Neural cell (in vitro differentiated cells): Measurements from ENCODE around the gene GNG2. TPM values are rescaled to one million over a fixed set of nuclear protein-coding genes. Genes with fewer than 3 reads are reported as not detected.

Experiments
- H2AFZ ChIP-seq: fragments of 200-600, 300-800 bp; sonication (generic), shearing (Covaris generic); 2 replicates; pipeline ENCODE4 v1.6.0; 2014; ENCODE audit warnings: low read depth, mild to moderate bottlenecking, antibody characterized with exemption, low read length, moderate library complexity
- H3F3A ChIP-seq: fragments of 200-600 bp; shearing (Covaris generic); 2 replicates; pipeline ENCODE4 v1.6.1; 2016; ENCODE audit warnings: mild to moderate bottlenecking, moderate library complexity, mixed read lengths, antibody characterized with exemption, low read length; ENCODE audit not compliant: insufficient read depth, poor library complexity, severe bottlenecking
- H3K27ac ChIP-seq: fragments of 200-600, 300-800 bp; sonication (generic), shearing (Covaris generic); 2 replicates; pipeline ENCODE4 v1.5.1; 2014; ENCODE audit warnings: mild to moderate bottlenecking, low read length, moderate library complexity
- H3K27me3 ChIP-seq: fragments of 300-800, 200-600 bp; sonication (generic), shearing (Covaris generic); 2 replicates; pipeline ENCODE4 v1.6.0; 2014; ENCODE audit warnings: mild to moderate bottlenecking, low read depth, low read length, moderate library complexity; ENCODE audit not compliant: insufficient read depth
- H3K36me3 ChIP-seq: fragments of 300-800, 200-600 bp; sonication (generic), shearing (Covaris generic); 2 replicates; pipeline ENCODE4 v1.5.1; 2014; ENCODE audit warnings: mild to moderate bottlenecking, antibody characterized with exemption, low read length, moderate library complexity; ENCODE audit not compliant: insufficient read depth
- H3K4me2 ChIP-seq: fragments of 300-800, 200-600 bp; sonication (generic), shearing (Covaris generic); 2 replicates; pipeline ENCODE4 v1.6.0; 2014; ENCODE audit warnings: mild to moderate bottlenecking, low read length
- H3K4me3 ChIP-seq: fragments of 300-800, 200-600 bp; sonication (generic), shearing (Covaris generic); 2 replicates; pipeline ENCODE4 v1.5.1; 2014; ENCODE audit warnings: mild to moderate bottlenecking, low read length, moderate library complexity
- H3K79me2 ChIP-seq: fragments of 200-600 bp; shearing (Covaris generic); replicated peaks from 2 replicates; pipeline ENCODE4 v1.6.0; 2014; ENCODE audit warnings: mild to moderate bottlenecking, low read length, moderate library complexity; ENCODE audit not compliant: insufficient read depth
- H3K9ac ChIP-seq: fragments of 300-800, 200-600 bp; sonication (generic), shearing (Covaris generic); 2 replicates; pipeline ENCODE4 v1.6.1; 2016; ENCODE audit warnings: mild to moderate bottlenecking, low read length, mixed read lengths
- H3K9me2 ChIP-seq: fragments of 200-600 bp; shearing (Covaris generic); 2 replicates; pipeline ENCODE4 v1.6.1; 2016; ENCODE audit warnings: mild to moderate bottlenecking, low read length, mixed read lengths; ENCODE audit not compliant: insufficient read depth
- H3K9me3 ChIP-seq: fragments of 200-600, 300-800 bp; sonication (generic), shearing (Covaris generic); 2 replicates; pipeline ENCODE4 v1.6.1; 2016; ENCODE audit warnings: mild to moderate bottlenecking, mixed run types, low read length, moderate library complexity, mixed read lengths
- H4K20me1 ChIP-seq: fragments of 200-600 bp; shearing (Covaris generic); 2 replicates; pipeline ENCODE4 v1.6.1; 2016; ENCODE audit warnings: mild to moderate bottlenecking, mixed run types; ENCODE audit not compliant: insufficient read depth
- EP300 ChIP-seq: fragments of 450-650 bp; conservative IDR thresholded peaks from 2 replicates; pipeline ENCODE4 v1.6.1; 2014; ENCODE audit warnings: antibody characterized with exemption, mild to moderate bottlenecking, moderate library complexity; ENCODE audit not compliant: poor library complexity, severe bottlenecking
- EZH2 ChIP-seq: fragments of 200-600, 300-800 bp; shearing (Covaris generic), sonication (generic); IDR thresholded peaks from 2 replicates; pipeline ENCODE4 v1.6.1; 2014; ENCODE audit warnings: antibody characterized with exemption, low read length, borderline replicate concordance, mild to moderate bottlenecking; ENCODE audit not compliant: insufficient read depth, poor library complexity, severe bottlenecking
- MXI1 ChIP-seq: fragments of 450-650 bp; conservative IDR thresholded peaks from 2 replicates; pipeline ENCODE4 v1.6.1; 2014; ENCODE audit warnings: antibody characterized with exemption, mild to moderate bottlenecking; ENCODE audit not compliant: poor library complexity, severe bottlenecking
- POLR2AphosphoS5 ChIP-seq: IDR thresholded peaks from 2 replicates; pipeline ENCODE4 v1.6.1; 2012
- RAD21 ChIP-seq: fragments of 450-650 bp; conservative IDR thresholded peaks from 2 replicates; pipeline ENCODE4 v1.6.1; 2014; ENCODE audit warnings: antibody characterized with exemption, mild to moderate bottlenecking, moderate library complexity
- SMC3 ChIP-seq: fragments of 450-650 bp; conservative IDR thresholded peaks from 2 replicates; pipeline ENCODE4 v1.6.1; 2014; ENCODE audit warnings: antibody characterized with exemption, mild to moderate bottlenecking, moderate library complexity; ENCODE audit not compliant: poor library complexity
- TAF1 ChIP-seq: IDR thresholded peaks from 2 replicates; pipeline ENCODE4 v1.6.1; 2012; ENCODE audit warnings: low read depth
- polyA plus RNA-seq: library from polyadenylated mRNA; depleted of rRNA; stranded (reverse); fragments of >200 nt; gene quantifications from 2 replicates; pipeline ENCODE4 v1.2.3, GENCODE V29; 2014
- TF ChIP-seq, protein P1 (sequence below): IDR thresholded peaks from 2 replicates; pipeline ENCODE4 v1.6.1; 2012; ENCODE audit warnings: borderline replicate concordance
- TF ChIP-seq, protein P2 (sequence below): fragments of 450-650 bp; IDR thresholded peaks from 2 replicates; pipeline ENCODE4 v1.5.1; 2014; ENCODE audit warnings: antibody characterized with exemption, mild to moderate bottlenecking, moderate library complexity; ENCODE audit not compliant: poor library complexity, severe bottlenecking

The GNG2 gene
- polyA plus RNA-seq, 1 donor from 2014 or later: 515 TPM

DNA sequence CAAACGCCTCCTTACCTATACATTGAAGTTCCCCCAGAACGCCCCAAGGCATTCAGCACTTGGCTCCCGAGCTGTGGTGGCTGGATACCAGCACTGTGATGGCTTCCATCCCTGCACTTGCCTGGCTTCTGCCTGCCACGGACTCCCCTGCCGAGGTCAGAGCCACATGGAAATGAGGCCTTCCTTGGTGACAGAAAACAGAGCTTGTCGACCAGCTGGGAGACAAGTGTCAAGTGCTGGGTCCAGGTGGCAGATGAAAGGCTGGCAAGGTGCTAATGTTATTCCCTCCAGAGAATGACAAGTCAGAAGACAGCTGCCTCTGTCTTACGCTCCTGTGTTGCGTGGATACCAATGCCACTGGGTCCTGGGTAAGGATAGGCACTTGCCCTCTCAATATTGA is 26.2 kb upstream of the GNG2 start:
- H3K27ac ChIP-seq: no peak overlapping the region
- H3K79me2 ChIP-seq: no peaks in the 10 kb centered on the region

DNA sequence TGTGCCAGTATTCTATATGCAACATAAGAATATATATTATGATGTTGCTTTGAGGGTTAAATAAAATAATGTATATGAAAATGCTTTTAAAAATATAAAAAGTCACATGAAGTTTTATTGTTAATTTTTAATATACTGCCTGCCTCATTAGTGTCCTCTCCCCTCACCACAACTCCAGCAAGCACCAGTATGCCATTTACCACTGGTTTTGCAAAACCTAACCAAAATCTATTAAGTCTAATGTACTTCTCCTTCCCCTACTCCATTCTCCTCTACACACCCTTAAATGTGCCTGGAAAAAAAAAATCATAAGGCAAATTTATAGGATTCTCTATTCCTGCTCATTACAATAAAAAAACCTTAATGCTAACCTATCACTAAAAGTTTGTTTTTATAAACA is 24.0 kb upstream of the GNG2 start:
- H3K9me3 ChIP-seq: no peaks in the 10 kb centered on the region
- H3K4me2 ChIP-seq: no peak overlapping the region
- no peak overlapping the region for H3K4me3 ChIP-seq
- no peak overlapping the region for H3K9ac ChIP-seq
- H2AFZ ChIP-seq: no peak overlapping the region
- TF ChIP-seq, protein P1, sequence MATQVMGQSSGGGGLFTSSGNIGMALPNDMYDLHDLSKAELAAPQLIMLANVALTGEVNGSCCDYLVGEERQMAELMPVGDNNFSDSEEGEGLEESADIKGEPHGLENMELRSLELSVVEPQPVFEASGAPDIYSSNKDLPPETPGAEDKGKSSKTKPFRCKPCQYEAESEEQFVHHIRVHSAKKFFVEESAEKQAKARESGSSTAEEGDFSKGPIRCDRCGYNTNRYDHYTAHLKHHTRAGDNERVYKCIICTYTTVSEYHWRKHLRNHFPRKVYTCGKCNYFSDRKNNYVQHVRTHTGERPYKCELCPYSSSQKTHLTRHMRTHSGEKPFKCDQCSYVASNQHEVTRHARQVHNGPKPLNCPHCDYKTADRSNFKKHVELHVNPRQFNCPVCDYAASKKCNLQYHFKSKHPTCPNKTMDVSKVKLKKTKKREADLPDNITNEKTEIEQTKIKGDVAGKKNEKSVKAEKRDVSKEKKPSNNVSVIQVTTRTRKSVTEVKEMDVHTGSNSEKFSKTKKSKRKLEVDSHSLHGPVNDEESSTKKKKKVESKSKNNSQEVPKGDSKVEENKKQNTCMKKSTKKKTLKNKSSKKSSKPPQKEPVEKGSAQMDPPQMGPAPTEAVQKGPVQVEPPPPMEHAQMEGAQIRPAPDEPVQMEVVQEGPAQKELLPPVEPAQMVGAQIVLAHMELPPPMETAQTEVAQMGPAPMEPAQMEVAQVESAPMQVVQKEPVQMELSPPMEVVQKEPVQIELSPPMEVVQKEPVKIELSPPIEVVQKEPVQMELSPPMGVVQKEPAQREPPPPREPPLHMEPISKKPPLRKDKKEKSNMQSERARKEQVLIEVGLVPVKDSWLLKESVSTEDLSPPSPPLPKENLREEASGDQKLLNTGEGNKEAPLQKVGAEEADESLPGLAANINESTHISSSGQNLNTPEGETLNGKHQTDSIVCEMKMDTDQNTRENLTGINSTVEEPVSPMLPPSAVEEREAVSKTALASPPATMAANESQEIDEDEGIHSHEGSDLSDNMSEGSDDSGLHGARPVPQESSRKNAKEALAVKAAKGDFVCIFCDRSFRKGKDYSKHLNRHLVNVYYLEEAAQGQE: no peak
- TF ChIP-seq TAF1 (no peak), MXI1 (no peak), RAD21 (no peak), EZH2 (no peak), EP300 (no peak), POLR2AphosphoS5 (no peak), SMC3 (no peak)
- TF ChIP-seq, protein P2, sequence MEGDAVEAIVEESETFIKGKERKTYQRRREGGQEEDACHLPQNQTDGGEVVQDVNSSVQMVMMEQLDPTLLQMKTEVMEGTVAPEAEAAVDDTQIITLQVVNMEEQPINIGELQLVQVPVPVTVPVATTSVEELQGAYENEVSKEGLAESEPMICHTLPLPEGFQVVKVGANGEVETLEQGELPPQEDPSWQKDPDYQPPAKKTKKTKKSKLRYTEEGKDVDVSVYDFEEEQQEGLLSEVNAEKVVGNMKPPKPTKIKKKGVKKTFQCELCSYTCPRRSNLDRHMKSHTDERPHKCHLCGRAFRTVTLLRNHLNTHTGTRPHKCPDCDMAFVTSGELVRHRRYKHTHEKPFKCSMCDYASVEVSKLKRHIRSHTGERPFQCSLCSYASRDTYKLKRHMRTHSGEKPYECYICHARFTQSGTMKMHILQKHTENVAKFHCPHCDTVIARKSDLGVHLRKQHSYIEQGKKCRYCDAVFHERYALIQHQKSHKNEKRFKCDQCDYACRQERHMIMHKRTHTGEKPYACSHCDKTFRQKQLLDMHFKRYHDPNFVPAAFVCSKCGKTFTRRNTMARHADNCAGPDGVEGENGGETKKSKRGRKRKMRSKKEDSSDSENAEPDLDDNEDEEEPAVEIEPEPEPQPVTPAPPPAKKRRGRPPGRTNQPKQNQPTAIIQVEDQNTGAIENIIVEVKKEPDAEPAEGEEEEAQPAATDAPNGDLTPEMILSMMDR: no peak
- no peak overlapping the region for H3K27ac ChIP-seq
- H3K36me3 ChIP-seq: no peaks in the 10 kb centered on the region
- H3K79me2 ChIP-seq: no peaks in the 10 kb centered on the region
- no peaks in the 10 kb centered on the region for H3F3A ChIP-seq
- no peaks in the 10 kb centered on the region for H3K27me3 ChIP-seq
- no peaks in the 10 kb centered on the region for H3K9me2 ChIP-seq
- no peaks in the 10 kb centered on the region for H4K20me1 ChIP-seq

More for the DNA sequence above, 26.2 kb upstream of the GNG2 start:
- Histone ChIP-seq H3K27me3 (no peaks in the 10 kb centered on the region), H4K20me1 (no peaks in the 10 kb centered on the region), H3K4me3 (no peak overlapping the region), H3K36me3 (no peaks in the 10 kb centered on the region), H3F3A (no peaks in the 10 kb centered on the region), H2AFZ (no peak overlapping the region), H3K9me3 (no peaks in the 10 kb centered on the region), H3K4me2 (no peak overlapping the region), H3K9me2 (no peaks in the 10 kb centered on the region), H3K9ac (no peak overlapping the region)
- TF ChIP-seq SMC3 (no peak), TAF1 (no peak), EP300 (no peak), POLR2AphosphoS5 (no peak), RAD21 (no peak), MXI1 (no peak), EZH2 (no peak)
- TF ChIP-seq, protein P2: no peak
- TF ChIP-seq, protein P1: no peak
